NB4 (cell line): ENCODE data around the gene EIF4G3.

Source experiments
- CTCF ChIP-seq: IDR thresholded peaks from one replicate; pipeline ENCODE4 v1.5.1; 2012; ENCODE audit warnings: low read depth, low read length
- POLR2A ChIP-seq: IDR thresholded peaks from 2 replicates; pipeline ENCODE4 v1.6.1; 2011; ENCODE audit warnings: mild to moderate bottlenecking; ENCODE audit not compliant: insufficient read length; ENCODE audit errors: extremely low read depth

GRCh38 chr1:21157868-21158267 lies 18.8 kb downstream of the EIF4G3 start:
- TF ChIP-seq CTCF (no peak), POLR2A (no peak)
